SIG-M5 (cell line): Measurements from ENCODE around the gene ARHGEF25.
"Not testable (repeated sequence)": the region's sequence is repeated elsewhere in the genome, so short reads cannot be mapped to it uniquely, and the experiment has no call there.

Experiments
- DNase-seq: peaks from one replicate; lab custom pipeline; 2025; lab: John Stamatoyannopoulos, UW

Gene ARHGEF25

GRCh38 chr12:57585156-57585555, 26.1 kb upstream of the ARHGEF25 start:
- DNase-seq = no peak

- DNase-seq = no peak
Measured at GRCh38 chr12:57586128-57586527, 25.1 kb upstream of the ARHGEF25 start.

- no peak for DNase-seq
Measured at GRCh38 chr12:57586832-57587429, 24.3 kb upstream of the ARHGEF25 start.

- not testable (repeated sequence) for DNase-seq
Measured at GRCh38 chr12:57588951-57589610, 22.2 kb upstream of the ARHGEF25 start.

GRCh38 chr12:57590479-57590863, 20.8 kb upstream of the ARHGEF25 start:
- DNase-seq = no peak

- DNase-seq = no peak
Measured at GRCh38 chr12:57590864-57591781, 20.1 kb upstream of the ARHGEF25 start, which contains the start of gene PIP4K2C. Gene PIP4K2C, plus strand, starts transcription at chr12:57591192. Its CDS starts 98 bp downstream, at chr12:57591290.

DNA sequence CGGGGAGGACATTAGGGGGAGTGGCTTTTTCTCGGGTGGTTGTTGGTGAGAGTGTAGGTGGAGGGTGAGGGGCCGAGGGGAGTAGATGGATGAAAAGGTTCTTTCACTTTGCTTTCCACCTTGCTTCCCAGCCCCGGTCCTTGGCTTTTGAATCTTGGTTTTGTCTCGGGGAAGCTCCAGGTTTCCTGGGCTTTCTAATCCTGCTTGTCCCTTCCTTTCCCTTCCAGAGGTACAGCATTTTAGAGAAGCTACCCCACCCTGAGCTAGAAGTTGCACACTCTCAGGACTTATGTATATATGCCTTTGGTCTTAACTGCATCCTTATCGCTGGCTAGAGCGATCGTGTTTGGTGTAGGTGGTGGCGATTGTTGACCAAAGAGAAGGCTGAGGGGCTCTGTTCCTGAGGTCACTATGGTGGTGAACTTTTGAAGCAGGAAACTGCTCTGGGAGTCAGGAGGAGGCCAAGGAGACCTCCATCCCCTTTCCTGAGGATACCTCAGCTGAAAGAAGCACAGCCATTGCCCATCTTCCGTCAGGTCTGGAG, 19.4 kb upstream of the ARHGEF25 start:
- DNase-seq = no peak

DNA sequence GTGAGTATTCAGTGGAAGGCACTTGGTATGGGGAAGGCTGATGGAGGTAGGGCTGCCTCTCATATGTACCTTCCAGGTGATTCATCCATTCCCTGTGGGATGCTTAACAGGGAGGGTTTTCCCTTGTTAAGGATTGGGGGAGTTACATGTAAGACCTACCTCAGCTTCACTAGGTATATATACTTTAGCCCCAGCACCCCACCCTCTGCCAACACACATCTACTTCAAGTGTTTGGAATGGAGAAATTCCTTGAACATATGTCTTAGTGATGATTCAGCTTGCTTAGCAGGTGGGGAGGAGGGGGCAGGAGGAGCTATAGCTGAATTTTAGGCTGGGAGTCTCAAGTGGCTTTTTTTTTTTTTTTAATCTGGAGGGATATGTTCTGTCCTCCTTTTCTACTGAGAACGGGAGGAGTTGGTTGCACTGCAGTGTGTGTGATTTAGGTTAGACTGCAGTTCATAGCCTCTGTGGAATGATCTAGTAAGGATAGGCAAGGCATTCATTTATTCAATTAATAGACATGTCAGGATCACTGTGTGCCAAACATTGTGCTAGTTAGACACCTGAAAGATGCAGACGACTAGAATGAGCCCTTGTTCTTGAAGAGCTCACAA, 18.6 kb upstream of the ARHGEF25 start:
- no peak for DNase-seq

GRCh38 chr12:57593187-57593586, 18.0 kb upstream of the ARHGEF25 start:
- no peak for DNase-seq

- DNase-seq = no peak
Measured at GRCh38 chr12:57600395-57600794, 10.8 kb upstream of the ARHGEF25 start.

GRCh38 chr12:57602544-57602943, 8.7 kb upstream of the ARHGEF25 start:
- DNase-seq = no peak

DNA sequence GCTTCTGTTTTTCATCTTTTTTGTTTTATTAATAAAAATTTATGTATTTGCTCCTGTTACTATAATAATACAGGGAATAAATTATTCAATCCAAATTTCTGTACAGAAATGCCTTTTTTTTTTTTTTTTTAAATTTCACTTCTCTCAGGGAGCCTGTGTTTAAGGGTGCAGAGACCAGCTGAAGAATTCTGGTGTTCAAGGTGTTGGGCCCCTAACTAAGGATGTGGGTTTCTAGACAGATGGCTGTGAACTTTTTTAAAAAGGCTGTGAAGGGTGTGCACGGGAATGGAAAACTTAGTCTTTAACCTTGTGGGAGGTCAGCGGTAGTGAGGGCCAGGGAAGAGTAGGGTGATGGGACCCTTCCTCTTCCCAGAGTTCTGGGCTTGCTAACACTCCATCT, 7.9 kb upstream of the ARHGEF25 start:
- DNase-seq = no peak

DNA sequence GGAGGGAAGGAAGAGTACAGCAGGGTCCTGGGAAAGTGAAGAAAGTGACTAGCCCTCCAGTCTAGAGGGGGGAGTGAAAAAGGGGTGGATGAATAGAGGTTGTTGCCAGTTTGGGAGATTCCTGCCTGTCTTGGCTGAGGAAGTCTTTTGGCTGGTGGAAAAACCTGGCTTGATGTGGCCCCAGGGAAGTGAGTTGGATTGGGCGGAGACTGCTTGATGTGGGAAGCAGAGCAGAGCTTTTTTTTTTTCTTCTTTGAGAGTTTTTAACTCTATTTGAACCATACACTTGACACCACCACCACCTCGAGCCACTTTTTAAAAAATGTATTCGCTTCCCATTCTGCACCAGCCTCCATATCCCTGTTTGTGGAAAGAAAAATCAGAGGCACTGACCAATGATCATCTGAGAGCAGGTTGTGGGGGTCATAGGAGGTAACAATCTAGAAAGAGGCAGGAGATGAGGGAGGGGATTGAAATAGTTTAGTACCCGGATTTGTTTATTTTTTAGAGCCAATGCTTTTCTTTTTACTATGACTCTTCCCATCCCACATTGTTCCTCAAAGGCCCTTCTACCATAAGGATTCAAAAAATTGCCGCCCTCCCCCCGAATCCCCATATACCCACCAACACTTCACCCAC, 7.3 kb upstream of the ARHGEF25 start:
- DNase-seq = no peak

GRCh38 chr12:57604454-57604991, 6.7 kb upstream of the ARHGEF25 start, which contains the start of gene DTX3:
Gene DTX3, plus strand, starts transcription at chr12:57604824. Its CDS starts 1,694 bp downstream, at chr12:57606518.
- DNase-seq = no peak

GRCh38 chr12:57604992-57605810, 6.0 kb upstream of the ARHGEF25 start:
- no peak for DNase-seq

- DNase-seq = no peak
Measured at GRCh38 chr12:57605811-57606311, 5.4 kb upstream of the ARHGEF25 start.

DNA sequence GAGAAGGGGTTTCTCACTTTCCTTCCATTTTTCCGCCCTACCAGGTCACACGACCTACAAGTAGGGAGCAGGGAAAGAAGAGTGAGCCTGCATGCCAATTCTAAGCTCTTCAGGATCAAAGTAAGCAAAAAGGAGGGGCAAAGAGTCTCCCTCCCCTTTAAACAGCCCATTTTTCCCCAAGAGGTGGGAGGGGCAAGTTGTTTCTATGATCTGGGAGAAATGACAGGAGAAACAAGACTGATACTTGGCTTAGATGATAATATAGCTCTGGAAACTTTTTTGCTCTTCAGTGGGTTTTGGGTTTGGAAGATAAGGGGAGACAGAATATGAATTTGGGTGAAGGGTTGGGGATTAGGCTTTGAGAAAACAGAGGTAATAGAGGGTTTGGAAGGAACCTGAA, 4.8 kb upstream of the ARHGEF25 start:
- no peak for DNase-seq

GRCh38 chr12:57606821-57607220, 4.4 kb upstream of the ARHGEF25 start:
- DNase-seq = no peak

- no peak for DNase-seq
Measured at GRCh38 chr12:57607958-57608663, 3.1 kb upstream of the ARHGEF25 start.
